ENCODE results near the gene EBF3.

Gene EBF3

GRCh38 chr10:129868449-129869035 is 95.5 kb downstream of the EBF3 start:
- no peaks in the 10 kb centered on the region for H3K36me3 Mint-ChIP-seq
- H3K4me1 Mint-ChIP-seq (ENCODE audit: low read depth), result peaks cover 13% of the 10 kb centered on the region
- H3K27me3 Mint-ChIP-seq, result peaks cover 2% of the 10 kb centered on the region
- no peaks in the 10 kb centered on the region for H3K9me3 Mint-ChIP-seq (ENCODE audit: low read depth)
- H3K4me3 Mint-ChIP-seq, result no peak overlapping the region
- no peak overlapping the region for H3K27ac Mint-ChIP-seq

- no peak overlapping the region for H3K4me3 Mint-ChIP-seq
- peaks cover 2% of the 10 kb centered on the region for H3K27me3 Mint-ChIP-seq
- H3K27ac Mint-ChIP-seq, result no peak overlapping the region
- no peaks in the 10 kb centered on the region for H3K36me3 Mint-ChIP-seq
- no peaks in the 10 kb centered on the region for H3K9me3 Mint-ChIP-seq (ENCODE audit: low read depth)
- peaks cover 13% of the 10 kb centered on the region for H3K4me1 Mint-ChIP-seq (ENCODE audit: low read depth)
Observed at GRCh38 chr10:129867631-129868179, 96.4 kb downstream of the EBF3 start.

- H3K4me3 Mint-ChIP-seq, result no peak overlapping the region
- H3K4me1 Mint-ChIP-seq (ENCODE audit: low read depth), result peaks cover 13% of the 10 kb centered on the region
- H3K27ac Mint-ChIP-seq, result no peak overlapping the region
- H3K9me3 Mint-ChIP-seq (ENCODE audit: low read depth), result no peaks in the 10 kb centered on the region
- H3K36me3 Mint-ChIP-seq, result no peaks in the 10 kb centered on the region
- H3K27me3 Mint-ChIP-seq, result peaks cover 2% of the 10 kb centered on the region
Observed at GRCh38 chr10:129866894-129867293, 97.2 kb downstream of the EBF3 start.

- H3K4me1 Mint-ChIP-seq (ENCODE audit: low read depth), result peaks cover 5% of the 10 kb centered on the region
- H3K27me3 Mint-ChIP-seq, result peaks cover 2% of the 10 kb centered on the region
- no peaks in the 10 kb centered on the region for H3K9me3 Mint-ChIP-seq (ENCODE audit: low read depth)
- no peak overlapping the region for H3K27ac Mint-ChIP-seq
- no peak overlapping the region for H3K4me3 Mint-ChIP-seq
- no peaks in the 10 kb centered on the region for H3K36me3 Mint-ChIP-seq
Observed at GRCh38 chr10:129865960-129866359, 98.1 kb downstream of the EBF3 start.

- H3K27ac Mint-ChIP-seq, result no peak overlapping the region
- H3K27me3 Mint-ChIP-seq, result no peaks in the 10 kb centered on the region
- no peak overlapping the region for H3K4me3 Mint-ChIP-seq
- no peaks in the 10 kb centered on the region for H3K36me3 Mint-ChIP-seq
- peaks cover 2% of the 10 kb centered on the region for H3K4me1 Mint-ChIP-seq (ENCODE audit: low read depth)
- H3K9me3 Mint-ChIP-seq (ENCODE audit: low read depth), result no peaks in the 10 kb centered on the region
Observed at GRCh38 chr10:129865413-129865812, 98.7 kb downstream of the EBF3 start.

- no peaks in the 10 kb centered on the region for H3K4me1 Mint-ChIP-seq (ENCODE audit: low read depth)
- no peaks in the 10 kb centered on the region for H3K9me3 Mint-ChIP-seq (ENCODE audit: low read depth)
Observed at GRCh38 chr10:129864601-129865126, 99.4 kb downstream of the EBF3 start.

GRCh38 chr10:129864082-129864481 is 100.0 kb downstream of the EBF3 start:
- H3K27me3 Mint-ChIP-seq, result no peaks in the 10 kb centered on the region
- no peak overlapping the region for H3K4me3 Mint-ChIP-seq
- H3K27ac Mint-ChIP-seq, result no peak overlapping the region
- no peaks in the 10 kb centered on the region for H3K36me3 Mint-ChIP-seq
- no peaks in the 10 kb centered on the region for H3K4me1 Mint-ChIP-seq (ENCODE audit: low read depth)
- H3K9me3 Mint-ChIP-seq (ENCODE audit: low read depth), result no peaks in the 10 kb centered on the region

More at GRCh38 chr10:129864601-129865126, 99.4 kb downstream of the EBF3 start:
- Mint-ChIP-seq H3K27ac (no peak overlapping the region), H3K36me3 (no peaks in the 10 kb centered on the region), H3K27me3 (no peaks in the 10 kb centered on the region), H3K4me3 (no peak overlapping the region)

- H3K27me3 Mint-ChIP-seq, result no peaks in the 10 kb centered on the region
- H3K4me1 Mint-ChIP-seq (ENCODE audit: low read depth), result no peaks in the 10 kb centered on the region
- no peaks in the 10 kb centered on the region for H3K36me3 Mint-ChIP-seq
- H3K9me3 Mint-ChIP-seq (ENCODE audit: low read depth), result no peaks in the 10 kb centered on the region
- H3K4me3 Mint-ChIP-seq, result no peak overlapping the region
- H3K27ac Mint-ChIP-seq, result no peak overlapping the region
Observed at GRCh38 chr10:129863201-129863663, 100.8 kb downstream of the EBF3 start.

GRCh38 chr10:129861776-129862531 is 102.1 kb downstream of the EBF3 start:
- no peaks in the 10 kb centered on the region for H3K9me3 Mint-ChIP-seq (ENCODE audit: low read depth)
- no peaks in the 10 kb centered on the region for H3K4me1 Mint-ChIP-seq (ENCODE audit: low read depth)
- H3K4me3 Mint-ChIP-seq, result no peak overlapping the region
- H3K36me3 Mint-ChIP-seq, result no peaks in the 10 kb centered on the region
- no peak overlapping the region for H3K27ac Mint-ChIP-seq
- no peaks in the 10 kb centered on the region for H3K27me3 Mint-ChIP-seq

GRCh38 chr10:129860396-129860795 is 103.7 kb downstream of the EBF3 start:
- no peaks in the 10 kb centered on the region for H3K27me3 Mint-ChIP-seq
- no peaks in the 10 kb centered on the region for H3K9me3 Mint-ChIP-seq (ENCODE audit: low read depth)

GRCh38 chr10:129859536-129859935 is 104.5 kb downstream of the EBF3 start:
- Mint-ChIP-seq H3K27ac (no peak overlapping the region), H3K36me3 (no peaks in the 10 kb centered on the region), H3K9me3 (ENCODE audit: low read depth) (no peaks in the 10 kb centered on the region), H3K27me3 (no peaks in the 10 kb centered on the region), H3K4me3 (no peak overlapping the region), H3K4me1 (ENCODE audit: low read depth) (no peaks in the 10 kb centered on the region)

More at GRCh38 chr10:129860396-129860795, 103.7 kb downstream of the EBF3 start:
- Mint-ChIP-seq H3K4me3 (no peak overlapping the region), H3K27ac (no peak overlapping the region), H3K36me3 (no peaks in the 10 kb centered on the region), H3K4me1 (ENCODE audit: low read depth) (no peaks in the 10 kb centered on the region)

- no peaks in the 10 kb centered on the region for H3K36me3 Mint-ChIP-seq
Observed at GRCh38 chr10:129857242-129857960, 106.7 kb downstream of the EBF3 start.

GRCh38 chr10:129855836-129856563 is 108.1 kb downstream of the EBF3 start:
- H3K4me1 Mint-ChIP-seq (ENCODE audit: low read depth), result no peaks in the 10 kb centered on the region
- H3K9me3 Mint-ChIP-seq (ENCODE audit: low read depth), result no peaks in the 10 kb centered on the region
- H3K4me3 Mint-ChIP-seq, result no peak overlapping the region
- H3K36me3 Mint-ChIP-seq, result no peaks in the 10 kb centered on the region
- no peak overlapping the region for H3K27ac Mint-ChIP-seq
- peaks cover 3% of the 10 kb centered on the region for H3K27me3 Mint-ChIP-seq

More at GRCh38 chr10:129857242-129857960, 106.7 kb downstream of the EBF3 start:
- no peak overlapping the region for H3K4me3 Mint-ChIP-seq
- H3K27ac Mint-ChIP-seq, result no peak overlapping the region
- H3K4me1 Mint-ChIP-seq (ENCODE audit: low read depth), result no peaks in the 10 kb centered on the region
- H3K27me3 Mint-ChIP-seq, result no peaks in the 10 kb centered on the region
- no peaks in the 10 kb centered on the region for H3K9me3 Mint-ChIP-seq (ENCODE audit: low read depth)
